Embryonic facial prominence (tissue), 1 donor: ENCODE data around the gene ARHGEF12.

Experiments used
- DNase-seq: peaks from one replicate; pipeline ENCODE4 v3.0.0-alpha.2; 2016; ENCODE audit errors: extremely low spot score

The ARHGEF12 gene

GRCh38 chr11:120515186-120515723, 179.0 kb downstream of the ARHGEF12 start:
- no peak for DNase-seq

- no peak for DNase-seq
Measured at GRCh38 chr11:120516461-120517389, 180.5 kb downstream of the ARHGEF12 start.

GRCh38 chr11:120517390-120517761, 181.2 kb downstream of the ARHGEF12 start:
- no peak for DNase-seq

- DNase-seq = no peak
Measured at GRCh38 chr11:120517801-120518291, 181.6 kb downstream of the ARHGEF12 start.

GRCh38 chr11:120518356-120518755, 182.1 kb downstream of the ARHGEF12 start:
- no peak for DNase-seq

- DNase-seq = no peak
Measured at GRCh38 chr11:120519474-120519873, 183.3 kb downstream of the ARHGEF12 start.

GRCh38 chr11:120520091-120520822, 184.0 kb downstream of the ARHGEF12 start:
- DNase-seq = no peak

- DNase-seq = no peak
Measured at GRCh38 chr11:120521176-120521575, 185.0 kb downstream of the ARHGEF12 start.

GRCh38 chr11:120522021-120522420, 185.8 kb downstream of the ARHGEF12 start:
- no peak for DNase-seq

- no peak for DNase-seq
Measured at GRCh38 chr11:120522736-120523135, 186.5 kb downstream of the ARHGEF12 start.

GRCh38 chr11:120523196-120523595, 187.0 kb downstream of the ARHGEF12 start:
- no peak for DNase-seq

GRCh38 chr11:120524536-120525085, 188.4 kb downstream of the ARHGEF12 start:
- no peak for DNase-seq

GRCh38 chr11:120525261-120526171, 189.3 kb downstream of the ARHGEF12 start:
- no peak for DNase-seq

GRCh38 chr11:120526241-120526640, 190.0 kb downstream of the ARHGEF12 start:
- no peak for DNase-seq

GRCh38 chr11:120527111-120527761, 191.0 kb downstream of the ARHGEF12 start:
- peak; percentile 63 for DNase-seq

- no peak for DNase-seq
Measured at GRCh38 chr11:120528749-120529148, 192.5 kb downstream of the ARHGEF12 start.

- DNase-seq = no peak
Measured at GRCh38 chr11:120529214-120529613, 193.0 kb downstream of the ARHGEF12 start.

GRCh38 chr11:120529911-120530310, 193.7 kb downstream of the ARHGEF12 start:
- DNase-seq = no peak

GRCh38 chr11:120532082-120532831, 196.0 kb downstream of the ARHGEF12 start:
- no peak for DNase-seq

- no peak for DNase-seq
Measured at GRCh38 chr11:120532832-120533196, 196.6 kb downstream of the ARHGEF12 start.
